HG02852 (cell line): ENCODE measurements around the gene ZNF692.
"Not testable (repeated sequence)": the region's sequence is repeated elsewhere in the genome, so short reads cannot be mapped to it uniquely, and the experiment has no call there.

Experiments used
- ATAC-seq: cut with Tn5 transposase; IDR thresholded peaks from one replicate; pipeline ENCODE4 v1.9.1; 2021; ENCODE audit warnings: mild to moderate bottlenecking, moderate library complexity; ENCODE audit not compliant: unreplicated experiment

The ZNF692 gene

DNA sequence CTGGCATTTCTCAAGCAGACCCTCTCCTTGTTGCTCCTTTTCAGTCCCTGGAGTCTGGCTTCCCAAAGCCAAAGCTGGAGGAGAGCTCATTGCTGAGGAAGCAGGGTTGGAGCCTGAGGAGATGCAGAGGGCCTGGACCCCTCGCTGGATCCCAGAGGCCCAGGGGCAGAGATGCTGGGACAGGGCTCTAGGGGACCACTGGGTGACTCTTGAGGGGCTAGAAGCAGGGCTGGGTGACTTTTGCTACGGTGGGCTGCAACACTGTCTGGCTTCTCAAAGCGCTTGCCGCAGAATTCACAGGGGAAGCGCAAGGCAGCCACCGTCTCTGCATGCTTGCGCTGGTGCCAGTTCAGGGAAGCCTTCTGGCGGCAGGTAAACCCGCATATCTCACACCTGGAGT, 8.8 kb downstream of the ZNF692 start:
- no peak for ATAC-seq

DNA sequence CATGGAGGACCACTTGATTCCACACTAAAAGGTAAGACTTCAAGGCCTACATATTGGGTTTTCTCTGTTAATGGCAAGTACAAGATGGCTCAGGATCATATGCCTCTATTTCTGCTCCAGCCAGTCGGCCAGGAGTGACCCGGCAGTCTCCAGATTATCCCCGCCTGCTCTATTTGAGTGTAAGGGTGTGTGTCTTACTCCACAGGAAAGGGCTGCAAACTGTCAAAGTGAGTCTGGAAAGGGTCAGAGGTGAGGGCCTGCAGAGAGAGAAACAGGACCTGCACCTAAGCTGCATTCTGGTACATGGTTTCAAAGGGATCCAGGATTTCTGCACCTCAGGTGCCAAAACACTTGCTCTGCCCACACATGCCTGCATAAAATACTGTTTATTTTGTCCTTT, 9.2 kb downstream of the ZNF692 start:
- no peak for ATAC-seq

DNA sequence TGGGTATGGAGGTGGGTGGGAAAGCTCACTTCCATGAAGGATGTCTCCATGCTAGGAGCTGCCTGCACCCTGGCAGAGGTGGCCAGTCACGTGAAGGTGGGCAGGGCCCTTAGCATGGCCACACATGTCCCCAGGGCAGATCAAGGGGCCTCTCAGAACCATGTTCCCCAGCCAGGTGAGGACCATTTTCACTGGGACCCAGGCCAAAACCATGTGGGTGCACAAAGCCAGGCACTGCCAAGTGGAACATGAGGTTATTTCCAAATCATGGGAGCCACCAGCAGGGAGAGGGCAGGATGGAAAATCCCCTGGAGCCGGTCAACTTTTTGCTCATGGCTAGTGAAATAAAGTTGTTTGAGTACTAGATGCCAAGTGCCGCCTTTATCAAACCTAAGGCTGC, 9.7 kb downstream of the ZNF692 start:
- ATAC-seq = no peak

DNA sequence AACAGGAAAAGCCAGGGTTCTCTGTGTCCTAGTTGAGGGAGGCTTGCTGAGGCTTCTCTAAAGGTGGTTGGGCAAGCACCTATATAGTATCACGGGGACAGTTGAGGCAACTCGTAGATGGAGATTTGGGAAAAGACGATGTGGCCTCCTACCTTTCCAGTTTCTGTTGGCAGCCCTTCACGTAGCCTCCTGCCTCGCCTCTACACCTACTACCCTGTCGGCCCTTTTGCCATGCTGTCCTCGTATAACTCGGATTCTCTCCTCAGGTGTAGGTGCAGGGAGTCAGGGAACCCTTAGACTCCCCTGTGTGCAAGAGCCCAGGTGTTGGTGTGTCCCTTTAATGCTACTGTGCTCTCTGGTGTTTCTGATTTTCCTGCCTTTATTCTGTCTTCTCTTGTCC, 10.3 kb downstream of the ZNF692 start:
- ATAC-seq = no peak

DNA sequence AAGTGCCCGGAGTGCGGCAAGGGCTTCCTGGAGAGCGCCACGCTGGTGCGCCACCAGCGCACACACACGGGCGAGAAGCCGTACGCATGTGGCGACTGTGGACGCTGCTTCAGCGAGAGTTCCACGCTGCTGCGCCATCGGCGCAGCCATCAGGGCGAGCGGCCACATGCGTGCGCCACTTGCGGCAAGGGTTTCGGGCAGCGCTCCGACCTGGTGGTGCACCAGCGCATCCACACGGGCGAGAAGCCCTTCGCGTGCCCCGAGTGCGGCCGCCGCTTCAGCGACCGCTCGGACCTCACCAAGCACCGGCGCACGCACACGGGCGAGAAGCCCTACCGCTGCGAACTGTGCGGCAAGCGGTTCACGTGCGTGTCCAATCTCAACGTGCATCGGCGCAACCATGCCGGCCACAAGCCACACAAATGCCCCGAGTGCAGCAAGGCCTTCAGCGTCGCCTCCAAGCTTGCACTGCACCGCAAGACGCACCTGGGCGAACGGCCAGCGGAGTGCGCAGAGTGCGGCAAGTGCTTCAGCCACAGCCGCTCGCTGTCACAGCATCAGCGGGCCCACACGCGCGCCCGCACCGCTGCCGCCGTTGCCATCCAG, 10.8 kb downstream of the ZNF692 start:
- ATAC-seq = no peak

DNA sequence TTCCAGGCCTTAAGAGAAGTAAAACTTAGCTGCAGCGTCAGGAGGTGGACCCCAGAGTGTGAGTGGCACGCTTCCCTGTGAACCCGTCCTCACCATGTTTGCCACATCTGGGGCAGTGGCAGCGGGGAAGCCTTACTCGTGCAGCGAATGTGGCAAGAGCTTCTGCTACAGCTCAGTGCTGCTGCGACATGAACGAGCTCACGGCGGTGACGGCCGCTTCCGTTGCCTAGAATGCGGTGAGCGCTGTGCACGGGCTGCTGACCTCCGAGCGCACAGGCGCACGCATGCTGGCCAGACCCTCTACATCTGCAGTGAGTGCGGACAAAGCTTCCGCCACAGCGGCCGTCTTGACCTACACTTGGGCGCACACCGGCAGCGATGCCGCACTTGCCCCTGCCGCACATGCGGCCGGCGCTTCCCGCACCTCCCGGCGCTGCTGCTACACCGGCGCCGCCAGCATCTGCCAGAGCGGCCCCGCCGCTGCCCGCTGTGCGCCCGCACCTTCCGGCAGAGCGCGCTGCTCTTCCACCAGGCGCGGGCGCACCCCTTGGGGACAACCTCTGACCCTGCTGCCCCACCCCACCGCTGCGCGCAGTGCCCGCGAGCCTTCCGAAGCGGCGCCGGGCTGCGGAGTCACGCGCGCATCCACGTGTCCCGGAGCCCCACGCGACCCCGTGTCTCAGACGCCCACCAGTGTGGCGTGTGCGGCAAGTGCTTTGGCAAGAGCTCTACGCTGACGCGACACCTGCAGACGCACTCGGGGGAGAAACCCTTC, 11.5 kb downstream of the ZNF692 start:
- ATAC-seq = no peak

DNA sequence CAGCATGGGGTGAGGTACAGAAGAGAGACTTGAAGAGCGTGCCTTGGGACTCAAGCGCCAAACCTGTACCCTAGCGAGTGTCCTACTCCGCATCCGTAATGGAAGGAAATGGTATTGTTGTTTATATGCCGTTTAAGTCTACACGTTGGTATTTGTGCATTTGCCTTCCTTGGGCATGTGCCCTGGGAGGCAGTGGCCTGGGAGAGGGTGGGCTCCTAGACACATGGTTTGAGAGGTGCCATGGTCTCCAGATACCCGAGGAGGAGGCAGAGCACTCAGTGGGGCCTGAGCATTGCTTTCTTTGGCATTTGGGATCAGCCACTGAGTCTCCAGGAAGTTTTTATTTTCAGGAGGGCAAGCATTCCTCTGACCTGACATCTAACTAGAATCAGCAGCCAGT, 14.4 kb downstream of the ZNF692 start:
- ATAC-seq = no peak

DNA sequence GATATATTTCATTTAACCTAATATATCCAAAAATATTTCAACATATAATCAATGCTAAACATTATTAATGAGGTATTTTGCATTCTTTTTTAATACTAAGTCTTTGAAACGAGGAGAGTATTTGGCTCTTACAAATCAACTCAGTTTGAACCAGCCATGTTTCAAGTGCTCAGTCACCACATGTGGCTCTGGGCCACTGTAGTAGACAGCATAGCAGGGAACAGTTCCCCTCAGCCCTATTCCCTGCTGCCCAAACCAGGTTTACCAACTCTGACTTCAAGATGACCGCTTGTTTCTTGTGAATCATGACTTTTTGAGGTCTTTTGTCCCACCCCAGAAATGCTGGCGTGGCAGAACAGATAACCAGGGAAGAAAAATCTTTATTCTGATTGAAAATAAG, 15.2 kb downstream of the ZNF692 start:
- ATAC-seq = no peak

DNA sequence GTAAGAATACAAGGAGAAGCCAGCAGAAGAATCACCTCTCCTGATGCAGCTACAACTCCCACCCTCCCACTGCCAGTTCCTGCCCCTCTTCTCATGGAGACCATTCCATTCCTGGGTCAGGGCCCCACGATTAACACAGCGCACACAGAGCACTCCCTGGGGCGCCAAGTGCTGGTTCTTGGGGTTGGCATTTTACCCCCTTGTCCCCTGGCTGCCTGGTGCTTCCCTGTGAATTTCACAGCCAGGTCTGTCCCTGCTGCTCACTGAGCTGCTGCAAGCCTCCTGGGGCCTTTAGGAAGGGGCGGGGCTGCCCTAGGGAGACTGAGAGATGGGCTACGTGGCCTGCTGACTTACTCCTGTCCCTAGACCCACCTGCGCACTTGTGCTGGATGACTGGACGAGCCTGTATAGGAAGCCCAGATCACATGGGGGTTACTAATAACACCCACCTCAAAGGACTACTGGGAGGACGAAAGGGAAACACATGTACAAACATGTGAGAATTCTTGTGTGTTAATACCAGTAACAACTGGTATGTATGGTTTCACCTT, 16.0 kb downstream of the ZNF692 start:
- no peak for ATAC-seq

DNA sequence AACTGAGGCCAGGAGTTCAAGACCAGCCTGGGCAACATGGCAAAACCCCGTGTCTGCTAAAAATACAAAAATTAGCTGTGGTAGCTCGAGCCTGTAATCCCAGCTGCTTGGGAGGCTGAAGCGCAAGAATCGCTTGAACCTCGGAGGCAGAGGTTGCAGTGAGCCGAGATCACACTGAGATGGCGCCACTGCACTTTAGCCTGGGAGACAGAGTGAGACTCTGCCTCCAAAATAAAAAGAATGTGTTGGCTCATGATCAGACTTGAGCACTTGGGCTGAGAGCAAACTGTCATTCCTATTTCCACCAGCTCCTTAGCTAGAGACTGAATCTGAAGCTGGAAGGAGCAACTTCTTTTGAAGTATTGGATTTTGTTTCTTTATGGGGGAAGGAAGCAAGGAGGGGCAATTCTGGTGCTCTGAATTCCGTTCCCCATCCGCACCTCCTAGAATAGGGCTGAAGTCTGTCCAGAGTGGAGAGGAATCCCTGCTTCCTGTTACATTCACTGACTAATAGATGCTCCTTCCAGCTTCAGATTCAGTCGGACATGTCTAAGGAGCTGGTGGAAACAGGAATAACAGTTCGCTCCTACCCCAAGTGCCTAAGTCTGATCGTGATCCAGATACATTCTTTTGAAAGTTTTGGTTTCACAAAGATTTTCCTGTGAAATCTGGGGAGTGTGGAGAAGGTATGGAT, 17.0 kb downstream of the ZNF692 start:
- no peak for ATAC-seq

DNA sequence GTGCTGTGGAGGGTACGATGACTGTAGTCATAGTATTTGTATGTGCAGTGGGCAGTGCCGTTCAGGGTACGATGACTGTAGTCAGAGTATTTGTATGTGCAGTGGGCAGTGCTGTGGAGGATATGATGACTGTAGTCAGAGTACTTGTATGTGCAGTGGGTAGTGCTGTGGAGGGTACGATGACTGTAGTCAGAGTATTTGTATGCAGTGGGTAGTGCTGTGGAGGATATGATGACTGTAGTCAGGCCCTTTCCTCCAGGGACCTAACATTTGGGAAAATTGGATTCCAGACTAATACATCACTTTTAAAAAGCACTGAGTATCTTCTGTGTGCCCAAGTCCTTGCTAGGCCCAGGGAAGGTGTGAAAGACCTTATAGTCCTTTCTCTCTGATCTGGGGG, 17.9 kb downstream of the ZNF692 start:
- ATAC-seq = no peak

DNA sequence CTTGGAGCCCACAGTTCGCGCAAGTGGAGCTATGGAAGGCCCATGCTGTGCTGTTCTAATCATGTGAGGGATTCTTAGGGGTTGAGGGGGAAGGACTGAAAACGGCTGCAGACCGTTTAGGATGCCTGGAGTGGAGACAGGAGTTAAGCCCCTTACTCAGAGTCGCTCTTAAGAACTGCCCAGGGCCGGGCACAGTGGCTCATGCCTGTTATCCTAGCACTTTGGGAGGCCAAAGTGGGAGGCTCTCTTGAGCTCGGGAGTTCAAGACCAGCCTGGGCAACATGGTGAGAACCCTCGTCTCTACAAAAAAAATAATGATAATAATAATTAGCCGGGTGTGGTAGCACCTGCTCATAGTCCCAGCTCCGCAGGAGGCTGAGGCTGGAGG, 19.7 kb downstream of the ZNF692 start:
- ATAC-seq = no peak

DNA sequence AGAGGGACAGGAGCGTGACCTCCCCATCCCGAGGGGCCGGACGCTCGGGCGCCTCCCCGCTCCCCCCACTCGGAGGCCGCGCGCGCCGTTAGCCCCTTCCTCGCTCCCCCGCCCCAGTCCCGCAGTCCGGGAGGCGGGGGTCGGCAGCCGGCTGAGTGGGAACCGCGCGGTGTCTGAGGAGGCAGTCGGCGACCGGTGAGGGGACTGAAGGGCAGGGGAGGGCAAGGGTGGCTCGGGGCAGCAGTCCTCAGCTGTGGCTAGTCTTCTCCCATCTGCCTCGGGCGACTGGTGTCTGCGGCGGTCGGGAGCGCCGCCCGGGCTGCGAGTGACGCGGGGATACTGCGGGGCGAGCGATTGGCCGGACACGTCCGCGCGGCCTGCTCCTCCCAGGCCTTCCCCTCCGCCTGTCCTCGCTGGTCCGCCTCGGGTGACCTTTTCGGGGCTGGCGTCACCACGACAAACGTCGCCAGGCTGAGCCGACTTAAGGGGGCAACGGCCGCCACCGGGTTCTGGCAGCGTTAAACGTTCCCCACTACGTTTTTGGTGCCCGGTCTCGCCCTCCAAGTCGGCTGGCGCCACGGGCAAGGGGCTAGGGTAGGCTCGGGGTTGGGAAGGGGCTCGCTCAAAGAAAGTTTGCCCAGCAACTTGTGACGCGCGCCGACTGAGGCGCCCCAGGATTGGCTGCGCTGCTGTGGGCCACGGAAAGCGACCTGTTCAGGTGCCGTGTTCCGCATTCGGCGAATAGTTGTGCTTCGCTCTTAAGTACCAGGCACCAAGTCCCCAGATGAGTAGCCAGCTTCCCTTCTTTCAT, 20.3 kb downstream of the ZNF692 start:
- peak; percentile 62 for ATAC-seq

DNA sequence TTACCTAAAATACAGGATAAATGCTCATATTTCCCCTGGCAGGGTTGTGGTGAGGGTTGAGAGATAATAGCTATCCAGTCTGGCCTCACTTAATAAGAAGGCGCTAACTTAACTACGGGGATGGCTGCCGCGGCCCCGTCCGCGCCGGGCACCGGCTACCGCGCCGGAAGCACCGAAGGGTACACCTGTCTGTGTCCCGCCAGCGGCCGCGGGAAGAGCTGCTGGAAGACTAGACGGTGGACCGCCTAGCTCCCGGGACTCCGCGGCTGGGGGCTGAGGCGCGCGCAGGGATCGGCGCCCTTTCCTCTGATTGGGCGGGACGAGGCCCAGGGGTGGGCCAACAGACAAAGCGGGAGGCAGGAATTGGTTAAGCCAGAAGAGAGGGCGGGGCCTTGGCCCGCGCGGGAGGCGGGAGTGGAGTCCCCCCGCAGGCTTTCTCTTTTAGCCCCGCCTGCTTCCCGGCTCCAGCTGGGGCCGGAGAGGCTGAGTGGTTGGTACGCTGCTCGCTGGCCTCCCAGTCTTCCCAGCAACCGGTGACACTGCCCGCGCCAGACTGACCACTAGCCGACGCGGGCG, 21.0 kb downstream of the ZNF692 start, which contains the start of gene ZNF672:
Gene ZNF672, plus strand, starts transcription at position 444 of the 576 bp plus-strand sequence. CDS start 9,051 bp downstream, outside the sequence.
- ATAC-seq = peak; percentile 77

DNA sequence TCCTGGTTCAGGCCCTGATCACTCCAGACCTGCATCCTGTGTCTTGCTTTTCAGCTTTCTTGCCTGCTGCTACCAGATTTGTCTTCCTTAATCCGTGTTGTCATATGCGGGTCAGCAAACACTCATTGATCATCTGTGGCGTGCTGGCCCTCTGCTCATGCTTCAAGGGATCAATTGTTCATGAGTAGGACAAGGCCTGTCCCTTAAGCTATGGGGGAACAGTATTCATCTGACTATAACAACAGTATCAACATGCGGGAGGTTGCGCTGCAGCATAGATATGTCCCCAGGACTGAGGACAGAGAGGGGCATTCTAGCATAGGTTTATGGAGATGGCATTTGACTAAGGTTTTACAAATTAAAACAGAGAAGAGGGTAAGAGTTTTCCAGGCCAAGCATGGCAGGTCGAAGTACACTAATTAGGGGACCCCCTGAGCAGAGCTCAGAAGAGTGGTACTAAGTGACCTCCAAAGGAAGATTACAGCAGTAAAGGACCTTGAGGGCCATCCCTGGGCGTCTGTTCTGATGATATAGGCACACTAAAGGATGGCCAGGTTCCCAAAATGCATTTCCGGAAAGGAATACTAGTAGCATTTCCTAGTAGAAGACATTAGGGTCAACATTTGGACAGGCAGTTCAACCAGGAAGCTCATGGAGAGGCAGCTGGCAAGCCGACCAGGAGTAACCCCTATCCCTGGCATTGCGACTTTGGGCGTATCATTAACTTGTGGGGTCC, 21.7 kb downstream of the ZNF692 start:
- ATAC-seq = no peak

DNA sequence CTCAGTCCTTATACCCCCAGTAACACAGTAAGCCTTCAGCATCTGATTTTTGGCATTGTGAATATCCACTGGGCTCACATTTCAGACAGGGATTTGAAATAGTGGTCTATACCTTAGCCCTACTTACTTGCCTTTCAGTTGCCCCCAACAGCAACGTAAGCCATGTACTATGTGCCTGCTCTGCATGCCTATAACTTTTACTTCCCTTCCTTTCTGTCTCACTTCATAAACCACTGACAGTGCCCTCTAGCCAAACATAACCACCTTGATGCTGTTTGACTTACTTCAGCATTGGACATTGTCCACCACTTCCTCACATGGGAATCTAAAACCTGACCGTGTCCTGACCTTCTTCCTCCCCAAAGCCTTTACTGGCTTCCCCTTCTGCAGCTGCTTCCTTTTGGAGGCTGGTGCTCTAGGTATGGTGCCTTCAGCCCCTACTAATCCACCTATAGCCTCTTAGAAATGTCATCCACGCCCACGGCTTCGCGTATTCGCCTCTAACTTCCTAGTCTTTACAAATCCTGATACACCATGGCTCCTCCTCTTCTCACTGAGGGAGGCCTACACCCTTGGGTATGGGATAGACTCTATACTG, 24.4 kb downstream of the ZNF692 start:
- ATAC-seq = no peak

DNA sequence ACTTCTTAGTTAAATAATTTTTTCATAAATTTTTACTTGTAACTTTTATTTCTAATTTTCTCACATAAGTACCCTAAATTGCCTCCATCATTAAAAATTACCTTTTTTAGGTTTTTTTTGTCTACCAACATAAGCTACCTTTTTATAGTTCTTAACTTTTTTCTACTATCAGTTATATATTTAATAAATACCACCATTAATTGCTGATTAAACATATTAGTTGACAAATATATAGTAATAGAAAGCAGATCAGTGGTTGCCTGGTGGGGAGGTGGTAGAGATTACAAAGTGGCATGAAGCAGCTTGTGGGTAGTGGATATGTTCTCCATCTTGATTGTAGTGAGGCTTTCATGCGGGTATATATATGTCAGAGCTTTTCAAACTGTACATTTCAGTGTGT, 27.0 kb downstream of the ZNF692 start:
- ATAC-seq = no peak

DNA sequence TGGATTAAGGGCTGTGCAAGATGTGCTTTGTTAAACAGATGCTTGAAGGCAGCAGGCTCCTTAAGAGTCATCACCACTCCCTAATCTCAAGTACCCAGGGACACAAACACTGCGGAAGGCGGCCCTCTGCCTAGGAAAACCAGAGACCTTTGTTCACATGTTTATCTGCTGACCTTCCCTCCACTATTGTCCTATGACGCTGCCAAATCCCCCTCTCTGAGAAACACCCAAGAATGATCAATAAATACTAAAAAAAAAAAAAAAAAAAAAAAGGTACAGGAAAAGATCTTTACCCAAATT, 28.2 kb downstream of the ZNF692 start:
- ATAC-seq = not testable (repeated sequence)

DNA sequence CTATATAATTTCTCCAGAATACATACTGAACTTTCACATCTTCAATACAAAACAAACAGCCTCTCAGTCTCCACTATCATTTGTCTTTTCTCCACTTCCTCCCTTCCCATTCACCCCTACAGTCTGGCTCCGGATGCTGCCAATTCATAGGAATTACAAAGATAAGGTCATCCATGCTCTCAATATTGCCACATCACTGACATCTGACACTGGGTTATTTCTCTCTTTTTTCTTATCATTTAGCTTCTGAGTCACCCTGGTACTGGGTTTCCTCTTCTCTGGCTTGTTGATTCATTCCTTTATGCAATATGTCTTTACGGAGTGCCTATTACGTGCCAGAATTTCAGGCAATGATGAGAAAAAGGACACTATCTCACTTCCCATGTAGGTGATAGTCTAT, 30.0 kb downstream of the ZNF692 start:
- ATAC-seq = no peak
